Lung (tissue), 12 donors: ENCODE measurements around the gene KRTAP12-3. TPM values are rescaled to one million over a fixed set of nuclear protein-coding genes. Genes with fewer than 3 reads are reported as not detected.
A peak's percentile ranks its signal among the peaks of the same experiment; 100 is the strongest.

ENCODE experiments used
- ATAC-seq: fragments of 200-7000 bp; cut with Tn5 transposase; one replicate; pipeline ENCODE4 v1.9.1; 2020; ENCODE audit warnings: moderate number of reproducible peaks; ENCODE audit not compliant: insufficient read depth, low FRiP score
- DNase-seq, 3 donors: peaks; one replicate each; pipeline ENCODE4 v3.0.0-alpha.2; 2013 to 2017
- H3K27ac ChIP-seq, 2 donors: one replicate each; pipeline ENCODE4 v1.5.1; 2013; ENCODE audit warnings: mild to moderate bottlenecking in 2 of 2, moderate library complexity in 2 of 2, control low read depth in 1 of 2, inconsistent platforms in 1 of 2, low read depth in 1 of 2, low read length in 1 of 2
- H3K27me3 ChIP-seq, 3 donors: one replicate each; pipeline ENCODE4 v1.5.1; 2013; ENCODE audit warnings: low read length in 2 of 3; ENCODE audit not compliant: control insufficient read depth in 3 of 3, insufficient read depth in 3 of 3
- H3K36me3 ChIP-seq, 4 donors: one replicate each; pipeline ENCODE4 v1.5.1; 2013; ENCODE audit warnings: low read length in 4 of 4, mild to moderate bottlenecking in 1 of 4, moderate library complexity in 1 of 4; ENCODE audit not compliant: control insufficient read depth in 4 of 4, insufficient read depth in 4 of 4
- H3K4me1 ChIP-seq, 5 donors: one replicate each; pipeline ENCODE4 v1.5.1; 2013; ENCODE audit warnings: low read length in 5 of 5, mild to moderate bottlenecking in 2 of 5, moderate library complexity in 1 of 5; ENCODE audit not compliant: control insufficient read depth in 5 of 5, insufficient read depth in 5 of 5
- H3K4me3 ChIP-seq: one replicate; pipeline ENCODE4 v1.5.1; 2013; ENCODE audit warnings: mild to moderate bottlenecking, control low read depth, moderate library complexity
- H3K9ac ChIP-seq, 2 donors: one replicate each; pipeline ENCODE4 v1.5.1; 2013; ENCODE audit warnings: low read length in 2 of 2, control low read depth in 1 of 2; ENCODE audit not compliant: insufficient read depth in 1 of 2
- H3K9me3 ChIP-seq, 4 donors: one replicate each; pipeline ENCODE4 v1.5.1; 2013; ENCODE audit warnings: low read length in 3 of 4, mild to moderate bottlenecking in 1 of 4, moderate library complexity in 1 of 4; ENCODE audit not compliant: control insufficient read depth in 4 of 4, insufficient read depth in 3 of 4
- CTCF ChIP-seq: IDR thresholded peaks from 2 replicates; pipeline ENCODE4 v1.5.1; 2012; ENCODE audit warnings: mild to moderate bottlenecking; ENCODE audit errors: control extremely low read depth, extremely low read depth
- whole genome bisulfite sequencing, 2 donors: extraction: QIAGEN DNeasy Blood & Tissue Kit; methylation state at CpG; one replicate each; pipeline ENCODE4 v1.1.7; 2013; 5-methylcytosine and 5-hydroxymethylcytosine counted together
- polyA plus RNA-seq, 2 donors: library from polyadenylated mRNA; stranded (reverse); fragments of 200-250 nt; gene quantifications; one replicate each; pipeline ENCODE4 v1.2.1, GENCODE V29; 2013
- total RNA-seq, 2 donors: library from RNA; depleted of rRNA in 1 of 2; stranded (reverse); fragments of >200 nt in 1 of 2; gene quantifications; one replicate each; pipeline ENCODE4 v1.2.1, GENCODE V29; 2014 to 2021
- donor health status: control.
- donor health status: control.
- donor health status: Bipolar disorder and iron deficiency.
- donor health status: healthy.
- donor health status: DM: yes; HTN: yes; CAD: no.

Gene KRTAP12-3
- total and polyA plus RNA-seq, 4 donors, result not detected

- no peak for TF ChIP-seq CTCF
- Histone ChIP-seq H3K4me1 (no peaks in the 10 kb centered on the region), H3K27ac (no peak overlapping the region), H3K9ac (no peak overlapping the region), H3K4me3 (no peak overlapping the region), H3K9me3 (peaks cover 0 to 16% (median 0%) of the 10 kb centered on the region in 4 donors), H3K27me3 (no peaks in the 10 kb centered on the region), H3K36me3 (no peaks in the 10 kb centered on the region)
- DNase-seq (no peak), ATAC-seq (no peak)
- 77 to 78% methylated on average over 17 of the region's 17 CpGs for WGBS, 2 donors
Measured at GRCh38 chr21:44615911-44616590, 41.7 kb upstream of the KRTAP12-3 start.

DNA sequence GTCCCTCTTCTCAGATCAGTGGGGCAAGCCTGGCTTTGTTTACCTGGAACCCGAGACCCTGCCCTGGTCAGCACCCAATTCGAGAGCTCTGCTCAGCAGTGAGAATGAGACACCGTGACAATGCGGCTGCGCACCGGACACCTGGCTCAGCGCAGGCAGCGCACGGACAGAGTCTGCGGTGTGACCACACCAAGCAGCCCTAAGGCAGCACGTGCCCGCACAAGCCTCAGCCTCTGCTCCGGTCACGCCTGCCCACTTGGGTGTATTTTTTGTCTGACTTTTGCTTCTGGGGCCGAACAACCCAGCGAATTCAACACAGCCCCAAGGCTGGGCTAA is 41.2 kb upstream of the KRTAP12-3 start:
- H3K36me3 ChIP-seq, result no peaks in the 10 kb centered on the region
- DNase-seq (no peak), ATAC-seq (no peak)
- no peaks in the 10 kb centered on the region for H3K4me1 ChIP-seq
- H3K4me3 ChIP-seq, result no peak overlapping the region
- H3K27ac ChIP-seq, result no peak overlapping the region
- 86 to 88% methylated on average over 16 of the region's 16 CpGs for WGBS, 2 donors
- peaks cover 0 to 15% (median 0%) of the 10 kb centered on the region in 4 donors for H3K9me3 ChIP-seq
- H3K27me3 ChIP-seq, result no peaks in the 10 kb centered on the region
- no peak overlapping the region for H3K9ac ChIP-seq
- TF ChIP-seq CTCF, result no peak

- Histone ChIP-seq H3K9me3 (peaks cover 0 to 9% (median 0%) of the 10 kb centered on the region in 4 donors), H3K36me3 (no peaks in the 10 kb centered on the region), H3K27me3 (no peaks in the 10 kb centered on the region), H3K9ac (no peak overlapping the region), H3K27ac (no peak overlapping the region), H3K4me1 (no peaks in the 10 kb centered on the region), H3K4me3 (no peak overlapping the region)
- no peak for DNase-seq
- ATAC-seq, result no peak
- 69 to 75% methylated on average over 8 of the region's 8 CpGs for WGBS, 2 donors
- no peak for TF ChIP-seq CTCF
Measured at GRCh38 chr21:44617071-44617501, 40.6 kb upstream of the KRTAP12-3 start.

GRCh38 chr21:44618504-44618903 is 39.2 kb upstream of the KRTAP12-3 start:
- H3K36me3 ChIP-seq, result no peaks in the 10 kb centered on the region
- H3K9ac ChIP-seq, result no peak overlapping the region
- peaks cover 0 to 10% (median 1%) of the 10 kb centered on the region in 4 donors for H3K9me3 ChIP-seq
- H3K27ac ChIP-seq, result no peak overlapping the region
- no peak overlapping the region for H3K4me3 ChIP-seq
- TF ChIP-seq CTCF, result no peak
- 27 to 37% methylated on average over 4 of the region's 4 CpGs for WGBS, 2 donors
- ATAC-seq, result no peak
- H3K4me1 ChIP-seq, result no peaks in the 10 kb centered on the region
- DNase-seq, result peak in 2 of 3 donors; percentile 26 to 27
- H3K27me3 ChIP-seq, result no peaks in the 10 kb centered on the region
